ENCODE data around the gene MGMT.

- TF ChIP-seq, protein P1, sequence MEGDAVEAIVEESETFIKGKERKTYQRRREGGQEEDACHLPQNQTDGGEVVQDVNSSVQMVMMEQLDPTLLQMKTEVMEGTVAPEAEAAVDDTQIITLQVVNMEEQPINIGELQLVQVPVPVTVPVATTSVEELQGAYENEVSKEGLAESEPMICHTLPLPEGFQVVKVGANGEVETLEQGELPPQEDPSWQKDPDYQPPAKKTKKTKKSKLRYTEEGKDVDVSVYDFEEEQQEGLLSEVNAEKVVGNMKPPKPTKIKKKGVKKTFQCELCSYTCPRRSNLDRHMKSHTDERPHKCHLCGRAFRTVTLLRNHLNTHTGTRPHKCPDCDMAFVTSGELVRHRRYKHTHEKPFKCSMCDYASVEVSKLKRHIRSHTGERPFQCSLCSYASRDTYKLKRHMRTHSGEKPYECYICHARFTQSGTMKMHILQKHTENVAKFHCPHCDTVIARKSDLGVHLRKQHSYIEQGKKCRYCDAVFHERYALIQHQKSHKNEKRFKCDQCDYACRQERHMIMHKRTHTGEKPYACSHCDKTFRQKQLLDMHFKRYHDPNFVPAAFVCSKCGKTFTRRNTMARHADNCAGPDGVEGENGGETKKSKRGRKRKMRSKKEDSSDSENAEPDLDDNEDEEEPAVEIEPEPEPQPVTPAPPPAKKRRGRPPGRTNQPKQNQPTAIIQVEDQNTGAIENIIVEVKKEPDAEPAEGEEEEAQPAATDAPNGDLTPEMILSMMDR (IDR thresholded peaks at IDR 0.05; ENCODE audit: borderline replicate concordance, extremely low read depth, low read length, poor library complexity, severe bottlenecking): no peak
- no peak for TF ChIP-seq EZH2 (IDR thresholded peaks at IDR 0.05; ENCODE audit: borderline replicate concordance, low read depth, low read length, severe bottlenecking)
Observed at GRCh38 chr10:129433266-129433665, 33.8 kb upstream of the MGMT start.
